HepG2 (cell line): ENCODE measurements around the gene APLP1. TPM values are rescaled to one million over a fixed set of nuclear protein-coding genes. Genes with fewer than 3 reads are reported as not detected.

Experiments
- BCLAF1 ChIP-seq: fragments of 450-650 bp; IDR thresholded peaks from 2 replicates; pipeline ENCODE4 v1.6.1; 2017; ENCODE audit warnings: mild to moderate bottlenecking
- ETS1 ChIP-seq: sonication (generic); formaldehyde crosslinking; IDR thresholded peaks from 2 replicates; pipeline ENCODE4 v1.4.0; 2020; ENCODE audit warnings: missing genetic modification reagents
- FOXA1 ChIP-seq, 2 experiments: fragments of 450-650 bp in 1 of 2; sonication (generic) in 1 of 2; formaldehyde crosslinking in 1 of 2; IDR thresholded peaks; 2 replicates each; pipeline versions ENCODE4 v1.4.0 to v1.6.1; 2016 to 2020; ENCODE audit warnings: missing genetic modification reagents in 1 of 2
- FOXA3 ChIP-seq: IDR thresholded peaks from 2 replicates; pipeline ENCODE4 v1.6.1; 2016; ENCODE audit warnings: missing genetic modification reagents, missing compliant biosample characterization
- HDAC6 ChIP-seq: fragments of 200-600 bp; sonication (generic); IDR thresholded peaks from 2 replicates; pipeline ENCODE4 v1.7.0; 2017; ENCODE audit warnings: mild to moderate bottlenecking, antibody characterized with exemption, low read length, low read depth
- HNRNPH1 ChIP-seq: fragments of 200-400 bp; formaldehyde crosslinking; optimal IDR thresholded peaks from 2 replicates; pipeline ENCODE3; 2017; ENCODE audit warnings: mild to moderate bottlenecking, low read depth, low read length
- KLF15 ChIP-seq: sonication (generic); formaldehyde crosslinking; IDR thresholded peaks from 2 replicates; pipeline ENCODE4 v1.8.1; 2023; ENCODE audit warnings: borderline replicate concordance, mild to moderate bottlenecking, inconsistent platforms, missing genetic modification reagents, mixed read lengths
- NCOR1 ChIP-seq: fragments of 200-600 bp; sonication (generic); IDR thresholded peaks from 2 replicates; pipeline ENCODE4 v1.7.0; 2017; ENCODE audit warnings: antibody characterized with exemption, low read length, borderline replicate concordance
- SALL1 ChIP-seq: sonication (generic); formaldehyde crosslinking; IDR thresholded peaks from 2 replicates; pipeline ENCODE4 v1.8.0; 2022; ENCODE audit warnings: mild to moderate bottlenecking, missing genetic modification reagents
- TFDP1 ChIP-seq: IDR thresholded peaks from 2 replicates; pipeline ENCODE4 v1.6.1; 2016; ENCODE audit warnings: missing compliant biosample characterization, missing genetic modification reagents, borderline replicate concordance
- ZNF407 ChIP-seq: sonication (generic); formaldehyde crosslinking; IDR thresholded peaks from one replicate; pipeline ENCODE4 v1.5.1; 2020; ENCODE audit warnings: mild to moderate bottlenecking, missing genetic modification reagents; ENCODE audit errors: not compliant biosample characterization
- ZNF44 ChIP-seq: sonication (generic); formaldehyde crosslinking; IDR thresholded peaks from 2 replicates; pipeline ENCODE4 v1.5.1; 2020; ENCODE audit warnings: mild to moderate bottlenecking, missing genetic modification reagents
- ZNF446 ChIP-seq: sonication (generic); formaldehyde crosslinking; IDR thresholded peaks from 2 replicates; pipeline ENCODE4 v1.5.0; 2020; ENCODE audit warnings: mild to moderate bottlenecking, missing genetic modification reagents
- ZNF850 ChIP-seq: sonication (generic); formaldehyde crosslinking; conservative IDR thresholded peaks from 2 replicates; pipeline ENCODE4 v1.9.0; 2021; ENCODE audit warnings: mild to moderate bottlenecking, missing genetic modification reagents
- ZSCAN20 ChIP-seq: sonication (generic); formaldehyde crosslinking; IDR thresholded peaks from 2 replicates; pipeline ENCODE4 v1.4.0; 2020; ENCODE audit warnings: missing genetic modification reagents, mild to moderate bottlenecking, borderline replicate concordance
- ZZZ3 ChIP-seq: sonication (generic); formaldehyde crosslinking; IDR thresholded peaks from 2 replicates; pipeline ENCODE4 v1.4.0; 2020; ENCODE audit warnings: missing genetic modification reagents, mild to moderate bottlenecking, borderline replicate concordance
- polyA plus RNA-seq, 8 experiments: library from polyadenylated mRNA; depleted of rRNA in 3 of 8; stranded (reverse) in 7 of 8; unstranded in 1 of 8; fragments of >200 nt; fragmentation: Illumina TruSeq in 4 of 8; extraction: Trizol in 4 of 8; gene quantifications; 2 replicates each; pipeline versions ENCODE4 v1.2.1 to v1.2.3, GENCODE V29; 2011 to 2016; ENCODE audit warnings: low read depth in 4 of 8, missing spikeins in 1 of 8, mixed read lengths in 1 of 8; ENCODE audit not compliant: insufficient read depth in 1 of 8
- total RNA-seq, 5 experiments: library from RNA; depleted of rRNA; stranded (reverse); fragments of >200 nt; fragmentation: Illumina TruSeq; extraction: Trizol; gene quantifications; 2 replicates each; pipeline ENCODE4 v1.2.3, GENCODE V29; 2016; ENCODE audit warnings: low read depth in 1 of 5

Gene APLP1
- total and polyA plus RNA-seq, 2 of the 13 experiments (the other 11 are each of a cell fraction or from before 2014, with no cell fraction given), result 2.0 to 2.9 TPM

- peak; percentile 74; the same call in 1 of the 2 replicates for TF ChIP-seq TFDP1 (CRISPR knock-in tag)
- no peak for TF ChIP-seq ZNF407 (CRISPR knock-in tag)
- TF ChIP-seq ZNF446 (CRISPR knock-in tag), result no peak
- no peak for TF ChIP-seq HNRNPH1
- no peak for TF ChIP-seq ETS1 (CRISPR knock-in tag)
- TF ChIP-seq ZNF850 (CRISPR knock-in tag), result no peak
- TF ChIP-seq ZSCAN20 (CRISPR knock-in tag), result no peak
- TF ChIP-seq ZNF44 (CRISPR knock-in tag), result no peak
- TF ChIP-seq NCOR1, result no peak
- no peak for TF ChIP-seq HDAC6
- TF ChIP-seq FOXA3 (CRISPR knock-in tag), result no peak
- TF ChIP-seq ZZZ3 (CRISPR knock-in tag), result no peak
- no peak for TF ChIP-seq FOXA1 (IDR thresholded peaks at IDR 0.05)
- TF ChIP-seq FOXA1 (CRISPR knock-in tag; IDR thresholded peaks at IDR 0.05), result no peak
- TF ChIP-seq SALL1 (CRISPR knock-in tag), result peak; percentile 36; the same call in 1 of the 2 replicates
- no peak for TF ChIP-seq BCLAF1
- TF ChIP-seq KLF15 (CRISPR knock-in tag), result no peak
Measured at GRCh38 chr19:35862528-35862927, 5.8 kb upstream of the APLP1 start (continued).
